ENCODE measurements around the gene PILRB.

DNA sequence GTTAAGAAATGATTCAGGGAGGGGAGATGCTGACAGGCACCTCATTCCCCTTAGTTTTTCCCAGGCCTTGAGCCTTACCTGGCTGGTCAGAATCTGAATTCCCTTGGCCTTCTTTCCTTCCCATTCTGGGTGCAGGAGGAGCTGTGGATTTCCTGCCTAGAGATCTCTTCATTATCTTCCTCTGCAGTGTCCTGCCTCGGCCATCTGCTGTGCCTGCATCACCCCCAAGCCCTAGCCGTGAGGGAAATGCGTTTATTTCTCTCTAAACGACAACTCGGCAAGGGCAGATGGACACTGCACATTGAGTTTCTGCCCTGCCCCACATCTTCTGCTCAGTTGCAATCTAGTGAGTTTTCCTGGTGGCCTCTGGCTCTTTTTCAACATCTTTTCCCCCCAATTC is 43.9 kb downstream of the PILRB start:
- TF ChIP-seq EZH2 (IDR thresholded peaks at IDR 0.05; ENCODE audit: insufficient read depth, poor library complexity, severe bottlenecking) (no peak), EZH2phosphoT487 (IDR thresholded peaks at IDR 0.05; ENCODE audit: insufficient read depth, low read depth) (no peak)
